Tibial nerve (tissue), 3 donors: ENCODE data around the gene PHRF1.

ENCODE experiments used
- POLR2A ChIP-seq, 2 donors: fragments of 450-650 bp; IDR thresholded peaks; one replicate each; pipeline ENCODE4 v1.6.1; 2017; ENCODE audit warnings: antibody characterized with exemption in 2 of 2, mild to moderate bottlenecking in 2 of 2, moderate library complexity in 2 of 2
- TF ChIP-seq, protein P1 (sequence below), 5 experiments: fragments of 200-600 bp in 3 of 5; fragments of 450-650 bp in 2 of 5; sonication (generic) in 3 of 5; IDR thresholded peaks; one replicate each; pipeline ENCODE4 v1.5.1; 2016 to 2019; ENCODE audit warnings: antibody characterized with exemption in 5 of 5, mild to moderate bottlenecking in 3 of 5, moderate library complexity in 2 of 5

DNA sequence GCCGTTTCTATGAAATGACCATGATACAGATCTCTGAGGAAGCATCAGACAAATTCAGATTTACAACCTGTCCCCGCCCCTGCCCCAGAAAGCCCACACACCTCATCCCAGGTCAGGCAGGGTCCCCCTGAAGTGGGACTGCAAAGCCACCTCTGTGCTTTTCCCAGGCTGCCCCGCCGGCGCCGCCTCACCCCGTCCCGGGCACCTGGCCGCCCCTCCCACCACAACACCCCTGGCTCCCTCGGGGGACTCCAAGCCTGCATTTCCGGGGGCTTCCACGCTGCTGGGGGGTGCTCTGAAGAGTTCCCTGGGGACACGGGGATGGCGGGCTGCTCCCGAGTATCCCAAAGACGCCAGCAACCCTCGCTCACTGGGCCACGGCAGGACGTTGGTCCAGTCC, 84.0 kb downstream of the PHRF1 start:
- TF ChIP-seq, protein P1, sequence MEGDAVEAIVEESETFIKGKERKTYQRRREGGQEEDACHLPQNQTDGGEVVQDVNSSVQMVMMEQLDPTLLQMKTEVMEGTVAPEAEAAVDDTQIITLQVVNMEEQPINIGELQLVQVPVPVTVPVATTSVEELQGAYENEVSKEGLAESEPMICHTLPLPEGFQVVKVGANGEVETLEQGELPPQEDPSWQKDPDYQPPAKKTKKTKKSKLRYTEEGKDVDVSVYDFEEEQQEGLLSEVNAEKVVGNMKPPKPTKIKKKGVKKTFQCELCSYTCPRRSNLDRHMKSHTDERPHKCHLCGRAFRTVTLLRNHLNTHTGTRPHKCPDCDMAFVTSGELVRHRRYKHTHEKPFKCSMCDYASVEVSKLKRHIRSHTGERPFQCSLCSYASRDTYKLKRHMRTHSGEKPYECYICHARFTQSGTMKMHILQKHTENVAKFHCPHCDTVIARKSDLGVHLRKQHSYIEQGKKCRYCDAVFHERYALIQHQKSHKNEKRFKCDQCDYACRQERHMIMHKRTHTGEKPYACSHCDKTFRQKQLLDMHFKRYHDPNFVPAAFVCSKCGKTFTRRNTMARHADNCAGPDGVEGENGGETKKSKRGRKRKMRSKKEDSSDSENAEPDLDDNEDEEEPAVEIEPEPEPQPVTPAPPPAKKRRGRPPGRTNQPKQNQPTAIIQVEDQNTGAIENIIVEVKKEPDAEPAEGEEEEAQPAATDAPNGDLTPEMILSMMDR (IDR thresholded peaks at IDR 0.05) = no peak
- TF ChIP-seq POLR2A (IDR thresholded peaks at IDR 0.05) = no peak
